ENCODE data around the gene RBM14. TPM values are rescaled to one million over a fixed set of nuclear protein-coding genes. Genes with fewer than 3 reads are reported as not detected.

RBM14 gene
- total and polyA plus RNA-seq, 9 of the 15 experiments (the other 6 are each of a cell fraction or from before 2014, with no cell fraction given): 5.5 to 131 (median 42.6) TPM

GRCh38 chr11:66592457-66593302 lies 23.8 kb upstream of the RBM14 start, which contains the start of the genes CCDC87 and CCS (continued):
- TF ChIP-seq REST (IDR thresholded peaks at IDR 0.05; ENCODE audit: borderline replicate concordance) (peak; percentile 48), REST (CRISPR knock-in tag; IDR thresholded peaks at IDR 0.05; ENCODE audit: low read depth) (no peak), ZNF639 (CRISPR knock-in tag; conservative IDR thresholded peaks at IDR 0.05 in 1 of 2, IDR thresholded peaks at IDR 0.05 in 1 of 2) (peak in 1 of 2 experiments; percentile 31; a peak in 1 of 4 replicates), POLR2G (IDR thresholded peaks at IDR 0.05; ENCODE audit: low read depth, low read length) (peak; percentile 97), SUPT5H (IDR thresholded peaks at IDR 0.05) (peak; percentile 96), RCOR1 (IDR thresholded peaks at IDR 0.05; ENCODE audit: borderline replicate concordance in 1 of 2, low read depth in 2 of 2, low read length in 2 of 2) (peak in 1 of 2 experiments; percentile 56; a peak in 1 of 4 replicates), ZSCAN32 (CRISPR knock-in tag; IDR thresholded peaks at IDR 0.05) (no peak), HDAC1 (IDR thresholded peaks at IDR 0.05) (peak in 1 of 2 experiments; percentile 83; a peak in 2 of 4 replicates), PREB (CRISPR knock-in tag; IDR thresholded peaks at IDR 0.05) (no peak), U2AF2 (optimal IDR thresholded peaks at IDR 0.05; ENCODE audit: low read depth, low read length) (no peak), MAX (CRISPR knock-in tag; IDR thresholded peaks at IDR 0.05) (peak; percentile 88), UBTF (IDR thresholded peaks at IDR 0.05; ENCODE audit: borderline replicate concordance in 1 of 2, low read depth in 2 of 2, low read length in 2 of 2) (0 out of 4 replicates have a peak, but pooled peaks of 1 of the 2 experiments have one; percentile 20)

Measured in K562 (cell line).